C4-2B (cell line): ENCODE results near the gene IGSF11.

Experiments used
- ZFX ChIP-seq: fragments of 450-650 bp; IDR thresholded peaks from 2 replicates; pipeline ENCODE4 v1.6.1; 2017
- TF ChIP-seq, protein P1 (sequence below): fragments of 450-650 bp; conservative IDR thresholded peaks from 2 replicates; pipeline ENCODE4 v1.5.1; 2017; ENCODE audit warnings: mild to moderate bottlenecking

DNA sequence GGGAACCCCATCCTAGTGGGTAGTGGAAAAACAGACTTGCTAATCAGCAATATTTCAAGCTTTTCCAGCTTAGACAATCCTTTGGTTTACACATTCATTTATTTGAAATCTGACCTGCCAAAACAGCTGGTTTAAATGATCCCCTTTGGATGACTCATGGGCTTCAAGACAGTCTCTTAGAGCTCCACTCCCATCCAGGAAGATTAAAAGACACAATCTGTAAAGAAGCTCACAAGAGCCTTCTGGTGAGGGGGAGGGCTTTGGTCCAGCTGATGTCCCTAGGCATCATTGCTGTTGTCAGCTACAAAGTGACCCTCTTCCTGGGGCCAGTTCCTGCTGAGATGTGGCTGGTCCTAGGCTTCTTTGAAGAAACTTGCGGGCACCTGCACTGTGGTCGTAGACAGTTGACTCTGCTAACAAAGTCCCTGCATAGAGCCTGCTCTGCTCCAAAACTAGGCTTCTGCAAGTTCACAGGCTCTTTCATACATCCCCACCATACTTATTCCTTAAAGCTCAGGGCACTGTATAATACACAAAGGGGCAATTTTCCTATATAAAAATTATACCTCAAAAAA, 73.7 kb downstream of the IGSF11 start:
- TF ChIP-seq, protein P1, sequence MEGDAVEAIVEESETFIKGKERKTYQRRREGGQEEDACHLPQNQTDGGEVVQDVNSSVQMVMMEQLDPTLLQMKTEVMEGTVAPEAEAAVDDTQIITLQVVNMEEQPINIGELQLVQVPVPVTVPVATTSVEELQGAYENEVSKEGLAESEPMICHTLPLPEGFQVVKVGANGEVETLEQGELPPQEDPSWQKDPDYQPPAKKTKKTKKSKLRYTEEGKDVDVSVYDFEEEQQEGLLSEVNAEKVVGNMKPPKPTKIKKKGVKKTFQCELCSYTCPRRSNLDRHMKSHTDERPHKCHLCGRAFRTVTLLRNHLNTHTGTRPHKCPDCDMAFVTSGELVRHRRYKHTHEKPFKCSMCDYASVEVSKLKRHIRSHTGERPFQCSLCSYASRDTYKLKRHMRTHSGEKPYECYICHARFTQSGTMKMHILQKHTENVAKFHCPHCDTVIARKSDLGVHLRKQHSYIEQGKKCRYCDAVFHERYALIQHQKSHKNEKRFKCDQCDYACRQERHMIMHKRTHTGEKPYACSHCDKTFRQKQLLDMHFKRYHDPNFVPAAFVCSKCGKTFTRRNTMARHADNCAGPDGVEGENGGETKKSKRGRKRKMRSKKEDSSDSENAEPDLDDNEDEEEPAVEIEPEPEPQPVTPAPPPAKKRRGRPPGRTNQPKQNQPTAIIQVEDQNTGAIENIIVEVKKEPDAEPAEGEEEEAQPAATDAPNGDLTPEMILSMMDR, result no peak
- TF ChIP-seq ZFX, result no peak
